HepG2 (cell line): Measurements from ENCODE around the gene TOR1AIP1. TPM values are rescaled to one million over a fixed set of nuclear protein-coding genes. Genes with fewer than 3 reads are reported as not detected.

Source experiments
- ATF6 ChIP-seq: sonication (generic); formaldehyde crosslinking; conservative IDR thresholded peaks from 2 replicates; pipeline ENCODE4 v1.4.0; 2020; ENCODE audit warnings: missing genetic modification reagents
- ATF7 ChIP-seq, 2 experiments: fragments of 450-650 bp in 1 of 2; sonication (generic) in 1 of 2; formaldehyde crosslinking in 1 of 2; IDR thresholded peaks; 2 replicates each; pipeline versions ENCODE4 v1.4.0 to v1.6.1; 2016 to 2020; ENCODE audit warnings: antibody characterized with exemption in 1 of 2, mild to moderate bottlenecking in 1 of 2, missing genetic modification reagents in 1 of 2
- ESRRA ChIP-seq: sonication (generic); formaldehyde crosslinking; IDR thresholded peaks from 2 replicates; pipeline ENCODE4 v1.5.1; 2020; ENCODE audit warnings: mild to moderate bottlenecking, low read depth, missing genetic modification reagents
- KLF13 ChIP-seq: sonication (generic); formaldehyde crosslinking; IDR thresholded peaks from 2 replicates; pipeline ENCODE4 v1.4.0; 2020; ENCODE audit warnings: mild to moderate bottlenecking, missing genetic modification reagents
- MAFK ChIP-seq, 2 experiments: IDR thresholded peaks in 1 of 2; conservative IDR thresholded peaks in 1 of 2; 2 replicates each; pipeline ENCODE4 v1.6.1; 2011; ENCODE audit warnings: improper control_type of control experiment in 2 of 2, low read length in 2 of 2
- MNT ChIP-seq: fragments of 450-650 bp; IDR thresholded peaks from 2 replicates; pipeline ENCODE4 v1.6.1; 2016
- NPAS2 ChIP-seq: sonication (generic); formaldehyde crosslinking; IDR thresholded peaks from 2 replicates; pipeline ENCODE4 v1.8.0; 2022; ENCODE audit warnings: mild to moderate bottlenecking, missing genetic modification reagents, borderline replicate concordance
- PAF1 ChIP-seq: IDR thresholded peaks from 2 replicates; pipeline ENCODE4 v1.6.1; 2016; ENCODE audit warnings: missing genetic modification reagents, missing compliant biosample characterization
- PHF5A ChIP-seq: IDR thresholded peaks from one replicate; pipeline ENCODE4 v1.6.1; 2018; ENCODE audit warnings: low read depth, missing genetic modification reagents; ENCODE audit not compliant: unreplicated experiment
- PHF8 ChIP-seq: sonication (generic); formaldehyde crosslinking; IDR thresholded peaks from 2 replicates; pipeline ENCODE4 v1.5.0; 2020; ENCODE audit warnings: missing genetic modification reagents
- RFX1 ChIP-seq: fragments of 450-650 bp; IDR thresholded peaks from 2 replicates; pipeline ENCODE4 v1.6.1; 2017
- RFX5 ChIP-seq: IDR thresholded peaks from 2 replicates; pipeline ENCODE4 v1.6.1; 2011; ENCODE audit warnings: low read depth, low read length, improper control_type of control experiment
- SALL1 ChIP-seq: sonication (generic); formaldehyde crosslinking; IDR thresholded peaks from 2 replicates; pipeline ENCODE4 v1.8.0; 2022; ENCODE audit warnings: mild to moderate bottlenecking, missing genetic modification reagents
- SMYD3 ChIP-seq: sonication (generic); formaldehyde crosslinking; IDR thresholded peaks from 2 replicates; pipeline ENCODE4 v1.8.1; 2023; ENCODE audit warnings: mild to moderate bottlenecking, missing genetic modification reagents
- SSRP1 ChIP-seq: IDR thresholded peaks from 2 replicates; pipeline ENCODE4 v1.6.1; 2016; ENCODE audit warnings: control low read depth
- TEAD2 ChIP-seq: sonication (generic); formaldehyde crosslinking; IDR thresholded peaks from 2 replicates; pipeline ENCODE4 v1.9.0; 2021; ENCODE audit warnings: missing genetic modification reagents
- TERF1 ChIP-seq: sonication (generic); formaldehyde crosslinking; IDR thresholded peaks from 2 replicates; pipeline ENCODE4 v1.8.0; 2022; ENCODE audit warnings: mild to moderate bottlenecking, missing genetic modification reagents, moderate library complexity
- TIGD3 ChIP-seq: sonication (generic); formaldehyde crosslinking; IDR thresholded peaks from 2 replicates; pipeline ENCODE4 v1.5.1; 2020; ENCODE audit warnings: mild to moderate bottlenecking, missing genetic modification reagents, borderline replicate concordance
- TRAFD1 ChIP-seq: sonication (generic); formaldehyde crosslinking; IDR thresholded peaks from 2 replicates; pipeline ENCODE4 v1.5.1; 2020; ENCODE audit warnings: missing genetic modification reagents, mild to moderate bottlenecking, borderline replicate concordance
- TRIM22 ChIP-seq: fragments of 450-650 bp; IDR thresholded peaks from 2 replicates; pipeline ENCODE4 v1.6.1; 2017
- ZFYVE20 ChIP-seq: sonication (generic); formaldehyde crosslinking; IDR thresholded peaks from 2 replicates; pipeline ENCODE4 v1.8.0; 2023; ENCODE audit warnings: low read depth, mild to moderate bottlenecking, moderate library complexity, missing genetic modification reagents, borderline replicate concordance
- ZNF331 ChIP-seq: sonication (generic); formaldehyde crosslinking; IDR thresholded peaks from 2 replicates; pipeline ENCODE4 v1.4.0; 2020; ENCODE audit warnings: missing genetic modification reagents
- polyA plus RNA-seq, 8 experiments: library from polyadenylated mRNA; depleted of rRNA in 3 of 8; stranded (reverse) in 7 of 8; unstranded in 1 of 8; fragments of >200 nt; fragmentation: Illumina TruSeq in 4 of 8; extraction: Trizol in 4 of 8; gene quantifications; 2 replicates each; pipeline versions ENCODE4 v1.2.1 to v1.2.3, GENCODE V29; 2011 to 2016; ENCODE audit warnings: low read depth in 4 of 8, missing spikeins in 1 of 8, mixed read lengths in 1 of 8; ENCODE audit not compliant: insufficient read depth in 1 of 8
- total RNA-seq, 5 experiments: library from RNA; depleted of rRNA; stranded (reverse); fragments of >200 nt; fragmentation: Illumina TruSeq; extraction: Trizol; gene quantifications; 2 replicates each; pipeline ENCODE4 v1.2.3, GENCODE V29; 2016; ENCODE audit warnings: low read depth in 1 of 5

TOR1AIP1 gene
- total and polyA plus RNA-seq, 2 of the 13 experiments (the other 11 are each of a cell fraction or from before 2014, with no cell fraction given): 15.6 to 29.0 TPM

- TF ChIP-seq TIGD3: no peak
- no peak for TF ChIP-seq KLF13 (CRISPR knock-in tag)
- no peak for TF ChIP-seq ZNF331
- TF ChIP-seq SSRP1 (CRISPR knock-in tag): no peak
- no peak for TF ChIP-seq ATF7 (IDR thresholded peaks at IDR 0.05)
- TF ChIP-seq ATF7 (CRISPR knock-in tag; IDR thresholded peaks at IDR 0.05): no peak
- no peak for TF ChIP-seq MAFK (conservative IDR thresholded peaks at IDR 0.05 in 1 of 2, IDR thresholded peaks at IDR 0.05 in 1 of 2; ENCODE audit: low read length in 2 of 2)
- no peak for TF ChIP-seq ESRRA (CRISPR knock-in tag)
- TF ChIP-seq PHF8: peak; percentile 82
- TF ChIP-seq SMYD3 (CRISPR knock-in tag): no peak
- TF ChIP-seq RFX1: no peak
- no peak for TF ChIP-seq TERF1
- no peak for TF ChIP-seq TRIM22
- no peak for TF ChIP-seq TRAFD1 (CRISPR knock-in tag)
- TF ChIP-seq PAF1: no peak
- no peak for TF ChIP-seq ATF6 (CRISPR knock-in tag)
- TF ChIP-seq NPAS2: no peak
- no peak for TF ChIP-seq MNT
- no peak for TF ChIP-seq TEAD2 (CRISPR knock-in tag)
- TF ChIP-seq RFX5: no peak
- peak; percentile 48 for TF ChIP-seq SALL1 (CRISPR knock-in tag)
- no peak for TF ChIP-seq PHF5A
- no peak for TF ChIP-seq ZFYVE20 (CRISPR knock-in tag)
Measured at GRCh38 chr1:179877586-179878265, 4.4 kb upstream of the TOR1AIP1 start, which contains the start of gene TOR1AIP2 (continued).
